ENCODE data around the gene NUMA1. TPM values are rescaled to one million over a fixed set of nuclear protein-coding genes. Genes with fewer than 3 reads are reported as not detected.

The NUMA1 gene
- total and polyA plus RNA-seq, 9 of the 15 experiments (the other 6 are each of a cell fraction or from before 2014, with no cell fraction given): 4.1 to 104 (median 51.2) TPM

GRCh38 chr11:72067676-72068075 is 12.7 kb downstream of the NUMA1 start:
- H3K9me3 ChIP-seq (replicated peaks; ENCODE audit: control insufficient read depth, insufficient read depth, low read depth, low read length): no peaks in the 10 kb centered on the region
- no peak overlapping the region for H3K4me2 ChIP-seq (ENCODE audit: insufficient read depth, low read length)
- peaks cover 65% of the 10 kb centered on the region for H3K79me2 ChIP-seq (ENCODE audit: control insufficient read depth, insufficient read depth, low read length)
- DNase-seq (ENCODE audit: extremely low read depth in 1 of 4, low spot score in 3 of 4): no peak
- BruUV-seq (replicated peaks): no TSS peak
- no peak overlapping the region for H3K27ac ChIP-seq (ENCODE audit: extremely low read depth, low read depth, low read length)
- TF ChIP-seq CBFB (CRISPR knock-in tag; IDR thresholded peaks at IDR 0.05) (no peak), SAFB2 (IDR thresholded peaks at IDR 0.05; ENCODE audit: borderline replicate concordance, low read depth, low read length, severe bottlenecking) (no peak), JUNB (CRISPR knock-in tag; conservative IDR thresholded peaks at IDR 0.05) (no peak), KDM1A (IDR thresholded peaks at IDR 0.05) (no peak), SNAPC5 (CRISPR knock-in tag; IDR thresholded peaks at IDR 0.05) (no peak), ZNF212 (CRISPR knock-in tag; IDR thresholded peaks at IDR 0.05) (no peak), ZKSCAN3 (CRISPR knock-in tag; IDR thresholded peaks at IDR 0.05) (no peak), ZC3H11A (IDR thresholded peaks at IDR 0.05; ENCODE audit: low read depth, low read length) (no peak), ZBTB12 (CRISPR knock-in tag; IDR thresholded peaks at IDR 0.05) (no peak), CXXC5 (CRISPR knock-in tag; IDR thresholded peaks at IDR 0.05) (no peak), FOXJ2 (tag; IDR thresholded peaks at IDR 0.05) (no peak), FOS (IDR thresholded peaks at IDR 0.05; ENCODE audit: extremely low read depth, insufficient read length) (no peak), DLX4 (CRISPR knock-in tag; IDR thresholded peaks at IDR 0.05) (no peak), FOXP4 (CRISPR knock-in tag; IDR thresholded peaks at IDR 0.05; ENCODE audit: borderline replicate concordance) (no peak), MXI1 (IDR thresholded peaks at IDR 0.05; ENCODE audit: low read depth, low read length) (no peak), ELK1 (CRISPR knock-in tag; IDR thresholded peaks at IDR 0.05) (no peak)
- no peak for FAIRE-seq
- no peak overlapping the region for H3K4me3 ChIP-seq
- ATAC-seq: no peak
- no peaks in the 10 kb centered on the region for H3K9me1 ChIP-seq (ENCODE audit: control insufficient read depth, insufficient read depth, low read length)
- ChIA-PET POLR2A (interaction anchor here (0.6 to 2.7 kb wide), 10 partner anchors 8 to 175 kb away, joined by 3 to 9 read pairs (median 4); no protein-coding TSS in a partner anchor), CTCF (ENCODE audit: low intra/inter-chr PET ratio) (no interaction called here)
- in situ Hi-C loops (cut with MboI): no loop called here
- peaks cover 5 to 11% of the 10 kb centered on the region in 2 experiments; a peak in 4 of 5 replicates for H3K4me1 ChIP-seq (replicated peaks in 1 of 2; ENCODE audit: control insufficient read depth in 2 of 2, insufficient read depth in 2 of 2, low read length in 2 of 2)
- intact Hi-C loops (cut with micrococcal nuclease): no loop called here
- H4K20me1 ChIP-seq (replicated peaks; ENCODE audit: control insufficient read depth, insufficient read depth, low read length): no peaks in the 10 kb centered on the region; the same call in 1 of the 2 replicates
- no peaks in the 10 kb centered on the region for H3K27me3 ChIP-seq (ENCODE audit: control insufficient read depth in 2 of 2, insufficient read depth in 2 of 2, low read length in 2 of 2)
- no peak overlapping the region for H3K9ac ChIP-seq (ENCODE audit: insufficient read depth in 1 of 2, low read depth in 2 of 2, low read length in 2 of 2)
- H2AFZ ChIP-seq (ENCODE audit: low read depth, low read length): no peak overlapping the region
- peaks cover 55% of the 10 kb centered on the region for H3K36me3 ChIP-seq (ENCODE audit: control insufficient read depth, insufficient read depth, low read length)

Data from K562 (cell line).